Peyer's patch (tissue), 4 donors: ENCODE measurements around the gene SOX10.

ENCODE experiments used
- CTCF ChIP-seq, 6 experiments: fragments of 450-650 bp in 4 of 6; fragments of 200-600 bp in 2 of 6; sonication (generic) in 1 of 6; IDR thresholded peaks; one replicate each; pipeline ENCODE4 v1.5.1; 2017 to 2019; ENCODE audit warnings: antibody characterized with exemption in 6 of 6, mild to moderate bottlenecking in 3 of 6, moderate library complexity in 1 of 6
- POLR2A ChIP-seq, 2 donors: fragments of 450-650 bp; IDR thresholded peaks; one replicate each; pipeline ENCODE4 v1.5.1; 2017; ENCODE audit warnings: antibody characterized with exemption in 2 of 2, mild to moderate bottlenecking in 2 of 2, moderate library complexity in 2 of 2

DNA sequence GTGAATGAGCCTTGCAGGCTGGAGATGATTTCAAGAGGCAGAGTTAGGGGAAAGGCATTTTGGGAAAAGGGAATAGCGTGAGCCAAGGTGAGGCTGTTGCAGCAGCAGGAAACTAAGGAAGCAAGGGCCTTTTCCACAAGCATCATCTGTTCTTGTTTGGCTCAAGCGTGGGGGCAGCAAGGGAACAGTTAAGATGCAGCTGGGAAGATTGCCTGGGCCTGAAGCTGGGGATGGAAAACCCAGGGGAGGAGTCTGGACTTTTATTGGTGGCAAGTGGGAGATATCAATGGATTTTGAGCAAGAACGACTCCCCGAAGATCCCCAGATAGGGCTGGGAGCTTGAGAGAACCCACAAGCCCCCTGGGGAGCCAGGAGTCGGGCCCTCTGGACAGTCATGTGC, 45.5 kb upstream of the SOX10 start:
- TF ChIP-seq POLR2A (IDR thresholded peaks at IDR 0.05) = no peak
- no peak for TF ChIP-seq CTCF (IDR thresholded peaks at IDR 0.05)
